ENCODE measurements around the gene PTPRG. TPM values are rescaled to one million over a fixed set of nuclear protein-coding genes. Genes with fewer than 3 reads are reported as not detected.
A peak's percentile ranks its signal among the peaks of the same experiment; 100 is the strongest.

The PTPRG gene
- total and polyA plus RNA-seq, 2 of the 13 experiments (the other 11 are each of a cell fraction or from before 2014, with no cell fraction given), result 8.0 to 25.3 TPM

DNA sequence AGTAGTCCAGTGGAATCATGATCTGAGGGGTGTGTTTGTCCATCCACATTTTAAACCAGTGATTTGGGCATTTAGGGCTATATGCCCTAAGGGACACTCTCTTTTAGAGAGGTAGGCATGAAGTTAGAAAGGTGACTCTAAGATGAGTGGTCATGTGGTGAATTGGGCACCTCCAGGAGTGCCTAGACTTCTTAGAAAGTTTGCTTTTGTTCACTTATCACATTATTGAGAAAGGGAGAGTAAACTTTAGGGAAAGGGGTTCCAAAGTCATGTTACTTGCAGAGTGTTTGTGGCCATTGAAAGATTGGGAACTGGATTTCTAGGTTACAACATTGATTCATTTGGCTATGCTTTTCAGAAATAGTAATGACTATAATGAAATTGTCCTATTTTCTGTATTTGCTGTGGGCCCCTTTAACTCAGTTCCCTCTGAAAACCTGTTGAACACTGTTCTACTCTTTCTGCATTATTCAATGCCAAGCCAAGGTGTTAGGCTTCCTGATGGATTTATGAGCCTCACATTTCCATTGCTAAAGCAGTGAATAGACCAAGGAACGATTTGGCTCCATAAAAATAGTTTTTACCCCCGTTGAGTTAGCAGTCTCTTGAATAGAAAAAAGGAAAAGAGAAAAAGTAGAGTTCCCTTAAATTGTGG lies 169.3 kb downstream of the PTPRG start:
- H3K4me1 ChIP-seq (ENCODE audit: insufficient read depth, low read length), result peaks cover 72% of the 10 kb centered on the region
- CTCF ChIA-PET (ENCODE audit: low intra/inter-chr PET ratio, low total read pairs), result no interaction called here
- POLR2A ChIA-PET, result no interaction called here
- in situ Hi-C loops (cut with HindIII; ENCODE audit: extremely low pct_ligation_motif_present, low pct_unique_long_range_greater_than_20kb) (no loop called here), intact Hi-C loops (cut with micrococcal nuclease; ENCODE audit: unreplicated experiment) (no loop called here)
- no peak overlapping the region for H3K4me3 ChIP-seq (replicated peaks in 1 of 3; ENCODE audit: insufficient read depth in 1 of 3, low read depth in 2 of 3, low read length in 3 of 3)
- H3K27ac ChIP-seq (ENCODE audit: extremely low read length, insufficient read depth, low read length), result peak overlapping the region; percentile 13
- peaks cover 19% of the 10 kb centered on the region for H3K79me2 ChIP-seq (ENCODE audit: insufficient read depth, low read length)
- 71% methylated on average over 2 of the region's 2 CpGs for WGBS (ENCODE audit: low lambda C conversion rate)
- no peaks in the 10 kb centered on the region for H4K20me1 ChIP-seq (ENCODE audit: insufficient read depth, low read length)
- H3K9me3 ChIP-seq (ENCODE audit: low read length), result no peaks in the 10 kb centered on the region
- H3K9ac ChIP-seq (ENCODE audit: insufficient read depth, low read depth, low read length), result no peak overlapping the region
- no peaks in the 10 kb centered on the region for H3K27me3 ChIP-seq (ENCODE audit: control insufficient read depth in 1 of 2, insufficient read depth in 2 of 2, low read length in 2 of 2)
- FAIRE-seq (no peak), ATAC-seq (no peak), DNase-seq (ENCODE audit: low spot score) (no peak)
- H3K36me3 ChIP-seq (replicated peaks in 1 of 2; ENCODE audit: control insufficient read depth in 1 of 2, insufficient read depth in 2 of 2, low read length in 2 of 2), result no peaks in the 10 kb centered on the region
- H2AFZ ChIP-seq (ENCODE audit: low read length), result no peak overlapping the region
- BruUV-seq (replicated peaks), result no TSS peak
- peak; percentile 41 for TF ChIP-seq BCL6 (CRISPR knock-in tag; IDR thresholded peaks at IDR 0.05)
- TF ChIP-seq KMT2B (CRISPR knock-in tag; IDR thresholded peaks at IDR 0.05), result no peak
- TF ChIP-seq, protein P1, sequence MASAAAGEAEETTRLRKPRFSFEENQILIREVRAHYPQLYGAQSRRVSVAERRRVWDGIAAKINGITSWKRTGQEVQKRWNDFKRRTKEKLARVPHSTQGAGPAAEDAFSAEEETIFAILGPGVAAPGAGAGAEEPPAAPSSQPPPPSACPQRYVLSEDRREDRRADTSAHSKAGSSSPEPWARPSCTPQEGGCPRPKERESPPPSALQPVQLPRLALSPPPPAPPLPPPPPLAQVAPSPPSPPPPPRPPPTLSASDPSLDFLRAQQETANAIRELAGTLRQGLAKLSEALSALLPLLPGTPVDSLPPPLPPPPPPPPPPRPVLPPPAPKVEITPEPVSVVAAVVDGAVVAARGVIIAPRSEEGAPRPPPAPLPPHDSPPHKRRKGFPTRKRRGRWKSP (CRISPR knock-in tag; IDR thresholded peaks at IDR 0.05), result no peak
- H3K4me2 ChIP-seq (ENCODE audit: low read depth, low read length), result no peak overlapping the region

DNA sequence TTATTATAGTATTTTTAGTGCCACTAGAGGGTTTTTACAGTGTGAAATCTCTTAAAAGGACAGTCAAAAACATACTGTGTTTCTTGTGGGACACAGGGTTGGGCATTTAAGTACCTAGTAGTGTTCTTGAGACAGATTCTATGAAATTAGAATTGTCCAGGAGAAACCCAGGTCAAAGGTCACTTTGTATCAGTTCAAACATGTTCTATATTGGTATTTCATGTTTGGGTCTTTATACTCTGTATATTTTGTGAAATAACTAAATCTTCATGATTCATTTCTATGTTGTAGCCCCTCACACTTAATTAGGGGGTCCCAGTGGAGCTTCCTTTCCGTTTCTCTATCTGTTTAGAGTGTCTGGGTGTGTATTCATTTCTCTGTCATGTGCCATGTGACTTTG lies 171.6 kb downstream of the PTPRG start:
- ATAC-seq (no peak), FAIRE-seq (no peak), DNase-seq (ENCODE audit: low spot score) (no peak)
- Histone ChIP-seq H3K79me2 (ENCODE audit: insufficient read depth, low read length) (peaks cover 21% of the 10 kb centered on the region), H3K4me2 (ENCODE audit: low read depth, low read length) (no peak overlapping the region), H2AFZ (ENCODE audit: low read length) (no peak overlapping the region), H3K9me3 (ENCODE audit: low read length) (no peaks in the 10 kb centered on the region), H3K27me3 (ENCODE audit: control insufficient read depth in 1 of 2, insufficient read depth in 2 of 2, low read length in 2 of 2) (no peaks in the 10 kb centered on the region), H3K4me3 (replicated peaks in 1 of 3; ENCODE audit: insufficient read depth in 1 of 3, low read depth in 2 of 3, low read length in 3 of 3) (no peak overlapping the region), H3K4me1 (ENCODE audit: insufficient read depth, low read length) (peaks cover 50% of the 10 kb centered on the region), H4K20me1 (ENCODE audit: insufficient read depth, low read length) (no peaks in the 10 kb centered on the region), H3K27ac (ENCODE audit: extremely low read length, insufficient read depth, low read length) (no peak overlapping the region), H3K9ac (ENCODE audit: insufficient read depth, low read depth, low read length) (no peak overlapping the region), H3K36me3 (replicated peaks in 1 of 2; ENCODE audit: control insufficient read depth in 1 of 2, insufficient read depth in 2 of 2, low read length in 2 of 2) (no peaks in the 10 kb centered on the region; a peak in 1 of 5 replicates)
- CTCF ChIA-PET (ENCODE audit: low intra/inter-chr PET ratio, low total read pairs), result no interaction called here
- TF ChIP-seq ZNF253 (CRISPR knock-in tag; IDR thresholded peaks at IDR 0.05; ENCODE audit: borderline replicate concordance), result no peak
- TF ChIP-seq, protein P2, sequence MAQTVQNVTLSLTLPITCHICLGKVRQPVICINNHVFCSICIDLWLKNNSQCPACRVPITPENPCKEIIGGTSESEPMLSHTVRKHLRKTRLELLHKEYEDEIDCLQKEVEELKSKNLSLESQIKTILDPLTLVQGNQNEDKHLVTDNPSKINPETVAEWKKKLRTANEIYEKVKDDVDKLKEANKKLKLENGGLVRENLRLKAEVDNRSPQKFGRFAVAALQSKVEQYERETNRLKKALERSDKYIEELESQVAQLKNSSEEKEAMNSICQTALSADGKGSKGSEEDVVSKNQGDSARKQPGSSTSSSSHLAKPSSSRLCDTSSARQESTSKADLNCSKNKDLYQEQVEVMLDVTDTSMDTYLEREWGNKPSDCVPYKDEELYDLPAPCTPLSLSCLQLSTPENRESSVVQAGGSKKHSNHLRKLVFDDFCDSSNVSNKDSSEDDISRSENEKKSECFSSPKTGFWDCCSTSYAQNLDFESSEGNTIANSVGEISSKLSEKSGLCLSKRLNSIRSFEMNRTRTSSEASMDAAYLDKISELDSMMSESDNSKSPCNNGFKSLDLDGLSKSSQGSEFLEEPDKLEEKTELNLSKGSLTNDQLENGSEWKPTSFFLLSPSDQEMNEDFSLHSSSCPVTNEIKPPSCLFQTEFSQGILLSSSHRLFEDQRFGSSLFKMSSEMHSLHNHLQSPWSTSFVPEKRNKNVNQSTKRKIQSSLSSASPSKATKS (CRISPR knock-in tag; IDR thresholded peaks at IDR 0.05), result no peak
- in situ Hi-C loops (cut with HindIII; ENCODE audit: extremely low pct_ligation_motif_present, low pct_unique_long_range_greater_than_20kb) (no loop called here), intact Hi-C loops (cut with micrococcal nuclease; ENCODE audit: unreplicated experiment) (no loop called here)
- BruUV-seq (replicated peaks), result no TSS peak
- 89% methylated on average over 1 of the region's 1 CpG for WGBS (ENCODE audit: low lambda C conversion rate)
- POLR2A ChIA-PET, result no interaction called here

Data from HepG2 (cell line).